K562 (cell line): ENCODE measurements around the gene CTNS. TPM values are rescaled to one million over a fixed set of nuclear protein-coding genes. Genes with fewer than 3 reads are reported as not detected.

ENCODE experiments used
- ATAC-seq: fragments of 200-7000 bp; cut with Tn5 transposase; 3 replicates; pipeline ENCODE4 v1.9.1; 2020; ENCODE audit warnings: moderate library complexity
- BruUV-seq: library from RNA; stranded (reverse); fragments of 400-500 nt; replicated peaks from 2 replicates; lab custom pipeline; 2021; lab: Mats Ljungman, UMichigan
- CTCF ChIA-PET: fragments of 300-600 bp; formaldehyde crosslinking; extraction: SDS; loops from one replicate; lab custom pipeline; 2021; ENCODE audit warnings: low intra/inter-chr PET ratio; lab: Yijun Ruan, JAX
- POLR2A ChIA-PET: fragments of 300-600, 350-650 bp; sonication (Branson Sonifier 250); formaldehyde crosslinking; extraction: SDS; loops from one replicate; lab custom pipeline; 2021; ENCODE audit warnings: antibody characterized with exemption, inconsistent platforms; lab: Yijun Ruan, JAX
- DNase-seq, 4 experiments: peaks; one replicate each; pipeline versions ENCODE4 v3.0.0 to v3.0.0-alpha.2; 2011 to 2018; ENCODE audit warnings: low spot score in 3 of 4, mixed read lengths in 3 of 4; ENCODE audit errors: extremely low read depth in 1 of 4
- FAIRE-seq: peaks from 2 replicates; lab custom pipeline; 2011; peaks lifted over from hg19 to GRCh38; lab: Jason Lieb, UNC
- H2AFZ ChIP-seq: 2 replicates; pipeline ENCODE4 v1.6.0; 2011; ENCODE audit warnings: low read depth, low read length, control low read depth, inconsistent platforms
- H3K27ac ChIP-seq: fragments of 200-600 bp; 3 replicates; pipeline ENCODE4 v1.8.0; 2011; ENCODE audit warnings: low read depth, mild to moderate bottlenecking, control low read depth, inconsistent platforms, low read length, moderate library complexity, mixed read lengths; ENCODE audit errors: extremely low read depth
- H3K27me3 ChIP-seq, 2 experiments: fragments of 300-600 bp in 1 of 2; 2 replicates in 1 of 2; 3 replicates in 1 of 2; pipeline versions ENCODE4 v1.6.0 to v1.8.0; 2011; ENCODE audit warnings: inconsistent platforms in 2 of 2, low read length in 2 of 2, mild to moderate bottlenecking in 1 of 2, mixed read lengths in 1 of 2, moderate library complexity in 1 of 2; ENCODE audit not compliant: control insufficient read depth in 2 of 2, insufficient read depth in 2 of 2
- H3K36me3 ChIP-seq: fragments of 300-600 bp; 3 replicates; pipeline ENCODE4 v1.8.0; 2011; ENCODE audit warnings: mild to moderate bottlenecking, low read length, inconsistent platforms; ENCODE audit not compliant: control insufficient read depth, insufficient read depth
- H3K4me1 ChIP-seq, 2 experiments: fragments of 200-600 bp in 1 of 2; replicated peaks in 1 of 2; 2 replicates in 1 of 2; 3 replicates in 1 of 2; pipeline versions ENCODE4 v1.5.1 to v1.8.0; 2011; ENCODE audit warnings: inconsistent platforms in 2 of 2, low read length in 2 of 2, mild to moderate bottlenecking in 1 of 2, mixed read lengths in 1 of 2, moderate library complexity in 1 of 2; ENCODE audit not compliant: control insufficient read depth in 2 of 2, insufficient read depth in 2 of 2
- H3K4me2 ChIP-seq: 2 replicates; pipeline ENCODE4 v1.6.1; 2011; ENCODE audit warnings: low read length, control low read depth, inconsistent platforms, mixed read lengths; ENCODE audit not compliant: insufficient read depth
- H3K4me3 ChIP-seq: fragments of 200-600 bp; sonication (generic), shearing (Covaris generic); 2 replicates; pipeline ENCODE4 v1.5.1; 2016; ENCODE audit warnings: control low read depth, inconsistent platforms
- H3K79me2 ChIP-seq: fragments of 200-600 bp; 3 replicates; pipeline ENCODE4 v1.8.0; 2011; ENCODE audit warnings: low read length, inconsistent platforms; ENCODE audit not compliant: control insufficient read depth, insufficient read depth
- H3K9ac ChIP-seq, 2 experiments: 2 replicates each; pipeline versions ENCODE4 v1.6.0 to v1.6.1; 2011; ENCODE audit warnings: low read depth in 2 of 2, low read length in 2 of 2, control low read depth in 1 of 2, inconsistent platforms in 1 of 2, mild to moderate bottlenecking in 1 of 2, mixed read lengths in 1 of 2; ENCODE audit not compliant: insufficient read depth in 1 of 2
- H3K9me1 ChIP-seq: one replicate; pipeline ENCODE4 v1.6.0; 2011; ENCODE audit warnings: inconsistent platforms, mild to moderate bottlenecking, low read length, moderate library complexity; ENCODE audit not compliant: control insufficient read depth, insufficient read depth
- H3K9me3 ChIP-seq: replicated peaks from 2 replicates; pipeline ENCODE4 v1.5.1; 2011; ENCODE audit warnings: low read depth, low read length, inconsistent platforms; ENCODE audit not compliant: control insufficient read depth, insufficient read depth
- H4K20me1 ChIP-seq: replicated peaks from 2 replicates; pipeline ENCODE4 v1.6.1; 2011; ENCODE audit warnings: low read length, inconsistent platforms, mixed read lengths; ENCODE audit not compliant: control insufficient read depth, insufficient read depth
- POLR2AphosphoS5 ChIP-seq: IDR thresholded peaks from 2 replicates; pipeline ENCODE4 v1.6.1; 2011; ENCODE audit warnings: mild to moderate bottlenecking, low read depth, low read length, moderate library complexity; ENCODE audit not compliant: control insufficient read depth, insufficient read depth
- POLR2G ChIP-seq: fragments of 200-400 bp; formaldehyde crosslinking; IDR thresholded peaks from 2 replicates; pipeline ENCODE4 v1.6.1; 2017; ENCODE audit warnings: low read depth, mild to moderate bottlenecking, antibody characterized with exemption, low read length, moderate library complexity
- WGBS: fragments of 100-300 bp; shearing (Covaris generic); methylation state at CpG from one replicate; pipeline ENCODE4 v1.1.6; 2016; ENCODE audit warnings: low coverage, mixed read lengths; ENCODE audit not compliant: insufficient coverage; ENCODE audit errors: missing lambda C conversion rate; 5-methylcytosine and 5-hydroxymethylcytosine counted together
- in situ Hi-C: fragments of 300-500 bp; cut with MboI; formaldehyde crosslinking; loops from 4 replicates; pipeline ENCODE4 v1.15.0; 2018; ENCODE audit warnings: inconsistent platforms, mixed read lengths
- intact Hi-C: fragments of 100-400 bp; cut with micrococcal nuclease; formaldehyde crosslinking; loops from 2 replicates; pipeline ENCODE4 v1.14.2; 2022
- polyA plus RNA-seq, 8 experiments: library from polyadenylated mRNA; depleted of rRNA in 4 of 8; stranded (reverse) in 5 of 8; unstranded in 3 of 8; fragments of >200 nt; fragmentation: Nextera tagmentation in 2 of 8; fragmentation: Illumina TruSeq in 1 of 8; extraction: Ambion mirVana in 2 of 8; extraction: Trizol in 1 of 8; gene quantifications; 2 replicates each; pipeline versions ENCODE4 v1.2.1 to v1.2.3, GENCODE V29; 2011 to 2014; ENCODE audit warnings: inconsistent platforms in 1 of 8, missing spikeins in 1 of 8
- total RNA-seq, 7 experiments: library from RNA; depleted of rRNA in 6 of 7; stranded (reverse); fragments of >200 nt in 6 of 7; fragmentation: Illumina TruSeq in 2 of 7; extraction: Trizol in 2 of 7; gene quantifications; 2 replicates each; pipeline versions ENCODE4 v1.2.1 to v1.2.3, GENCODE V29; 2011 to 2021; ENCODE audit warnings: low replicate concordance in 1 of 7

CTNS gene
- total and polyA plus RNA-seq, 9 of the 15 experiments (the other 6 are each of a cell fraction or from before 2014, with no cell fraction given) = 0.66 to 8.4 (median 4.9) TPM

- Histone ChIP-seq H3K4me1 (peaks cover 0 to 42% of the 10 kb centered on the region in 2 experiments; a peak in 2 of 5 replicates), H3K9me1 (no peaks in the 10 kb centered on the region), H3K79me2 (no peaks in the 10 kb centered on the region), H3K27ac (no peak overlapping the region), H2AFZ (no peak overlapping the region), H3K4me3 (no peak overlapping the region), H4K20me1 (no peaks in the 10 kb centered on the region), H3K36me3 (no peaks in the 10 kb centered on the region), H3K27me3 (no peaks in the 10 kb centered on the region), H3K9ac (peak overlapping the region in 1 of 2 experiments; percentile 26; a peak in 1 of 4 replicates), H3K4me2 (no peak overlapping the region), H3K9me3 (no peaks in the 10 kb centered on the region)
- ChIA-PET POLR2A (interaction anchor here (0.6 to 1.1 kb wide), 2 partner anchors 24 to 109 kb away, joined by 3 to 5 read pairs; partner anchors contain the start of genes CTNS and SHPK), CTCF (no interaction called here)
- intact Hi-C loops = no loop called here
- in situ Hi-C loops = no loop called here
- DNase-seq (no peak), ATAC-seq (no peak), FAIRE-seq (no peak)
- 86% methylated on average over 21 of the region's 23 CpGs for WGBS
- BruUV-seq = no TSS peak
- TF ChIP-seq POLR2AphosphoS5 (no peak), POLR2G (peak; percentile 33; the same call in 1 of the 2 replicates)
These were observed 23.8 kb downstream of the CTNS start for GRCh38 chr17:3660311-3660891.
